Medulla oblongata (tissue), 1 donor: ENCODE data around the gene LRCH3.
"Not testable (repeated sequence)": the region's sequence is repeated elsewhere in the genome, so short reads cannot be mapped to it uniquely, and the experiment has no call there.

Experiments used
- DNase-seq: peaks from one replicate; pipeline ENCODE4 v3.0.0-alpha.2; 2015; ENCODE audit errors: extremely low spot score

Gene LRCH3

GRCh38 chr3:197921429-197922275 lies 130.6 kb downstream of the LRCH3 start:
- DNase-seq, result not testable (repeated sequence)

GRCh38 chr3:197926418-197926817 lies 135.4 kb downstream of the LRCH3 start:
- DNase-seq, result no peak

- DNase-seq, result not testable (repeated sequence)
These were observed 136.5 kb downstream of the LRCH3 start for GRCh38 chr3:197927578-197927977.

GRCh38 chr3:197936819-197937384 lies 145.8 kb downstream of the LRCH3 start:
- no peak for DNase-seq
